Retinal pigment epithelial cell (primary cell): ENCODE measurements around the gene ARHGAP26.

Experiments used
- DNase-seq: peaks from one replicate; pipeline ENCODE4 v3.0.0-alpha.2; 2010; ENCODE audit warnings: low read depth
- H3K4me3 ChIP-seq: 2 replicates; pipeline ENCODE4 v1.5.1; 2011; ENCODE audit warnings: mild to moderate bottlenecking, low read length, control low read depth, moderate library complexity
- CTCF ChIP-seq: conservative IDR thresholded peaks from 2 replicates; pipeline ENCODE4 v1.5.1; 2011; ENCODE audit warnings: low read depth, low read length, control low read depth, inconsistent platforms

The ARHGAP26 gene

DNA sequence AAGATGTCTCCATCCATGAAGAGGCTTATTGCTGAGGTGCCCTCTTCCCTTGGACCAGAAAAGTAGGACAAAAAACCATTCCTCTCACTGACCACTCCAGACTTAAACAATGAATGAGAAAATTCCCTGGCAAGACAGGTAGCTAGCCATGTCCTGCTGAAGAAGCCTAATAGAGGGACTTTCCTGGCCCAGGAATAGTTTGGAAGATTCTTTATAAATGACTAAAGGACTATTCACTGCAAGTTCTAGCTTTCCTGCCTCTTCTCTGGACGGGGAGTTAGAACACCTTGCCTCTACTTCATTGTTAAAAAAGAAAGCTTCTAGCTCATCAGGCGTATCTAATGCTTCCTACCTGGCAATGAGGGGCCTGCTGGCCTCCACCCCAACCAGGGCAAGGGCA is 479.7 kb downstream of the ARHGAP26 start:
- no peak overlapping the region for H3K4me3 ChIP-seq
- no peak for TF ChIP-seq CTCF
- DNase-seq = no peak

DNA sequence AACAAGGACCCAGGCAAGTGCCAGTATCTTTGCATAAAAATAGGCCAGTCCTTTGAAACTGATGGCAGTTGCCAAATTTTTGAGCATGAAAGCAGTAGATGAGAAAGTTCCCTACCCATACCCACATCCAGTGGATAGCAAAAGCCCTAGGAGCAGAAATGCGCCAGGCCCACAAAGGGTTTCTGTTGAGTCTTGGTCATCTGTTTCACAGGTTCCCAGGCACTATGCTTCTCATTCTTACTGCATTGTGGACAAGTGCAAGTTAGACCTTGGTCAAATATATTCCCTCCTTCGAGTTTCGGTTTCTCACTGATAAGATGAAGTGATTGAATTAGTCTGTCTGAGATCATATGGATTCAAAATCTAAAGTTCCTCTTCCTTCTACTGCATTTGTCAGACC is 481.0 kb downstream of the ARHGAP26 start:
- no peak overlapping the region for H3K4me3 ChIP-seq
- no peak for DNase-seq
- TF ChIP-seq CTCF = no peak

DNA sequence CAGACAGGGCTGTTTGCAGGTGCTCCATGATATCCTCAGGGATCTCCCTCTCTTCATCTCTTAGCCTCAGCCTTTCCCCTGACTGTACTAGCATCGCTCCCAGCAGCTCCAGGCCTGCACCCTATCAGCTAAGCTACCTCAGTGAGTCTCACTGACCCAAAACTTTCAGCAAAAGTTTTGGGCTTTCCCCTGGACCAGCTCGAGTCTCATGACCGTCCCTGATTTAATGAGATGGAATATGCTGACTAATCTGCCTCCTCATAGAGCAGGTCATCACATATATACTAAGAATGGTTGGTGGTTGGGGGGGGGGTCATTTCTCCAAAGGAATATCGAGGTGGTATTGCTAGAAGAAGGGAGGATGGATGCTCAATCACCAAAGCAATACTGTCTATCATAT is 481.8 kb downstream of the ARHGAP26 start:
- DNase-seq = no peak
- no peak for TF ChIP-seq CTCF
- no peak overlapping the region for H3K4me3 ChIP-seq

DNA sequence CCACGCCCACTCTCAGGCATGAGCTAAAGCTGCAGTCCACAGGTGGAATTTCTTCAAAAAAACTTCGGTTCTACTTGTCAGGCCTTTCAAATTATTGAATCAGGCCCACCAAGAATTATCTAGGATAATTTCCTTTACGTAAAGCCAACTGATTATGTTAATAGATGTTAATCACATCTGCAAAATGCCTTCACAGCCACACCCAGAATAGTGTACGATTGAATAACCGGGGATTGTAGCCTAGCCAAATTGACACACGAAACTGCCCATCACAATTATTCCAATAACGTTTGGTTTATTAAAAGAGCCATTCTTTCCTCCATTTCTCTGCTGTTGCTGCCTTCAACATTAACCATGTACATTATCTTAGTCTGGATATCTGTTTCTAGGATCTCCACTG is 484.6 kb downstream of the ARHGAP26 start:
- DNase-seq = no peak
- no peak for TF ChIP-seq CTCF
- no peak overlapping the region for H3K4me3 ChIP-seq

DNA sequence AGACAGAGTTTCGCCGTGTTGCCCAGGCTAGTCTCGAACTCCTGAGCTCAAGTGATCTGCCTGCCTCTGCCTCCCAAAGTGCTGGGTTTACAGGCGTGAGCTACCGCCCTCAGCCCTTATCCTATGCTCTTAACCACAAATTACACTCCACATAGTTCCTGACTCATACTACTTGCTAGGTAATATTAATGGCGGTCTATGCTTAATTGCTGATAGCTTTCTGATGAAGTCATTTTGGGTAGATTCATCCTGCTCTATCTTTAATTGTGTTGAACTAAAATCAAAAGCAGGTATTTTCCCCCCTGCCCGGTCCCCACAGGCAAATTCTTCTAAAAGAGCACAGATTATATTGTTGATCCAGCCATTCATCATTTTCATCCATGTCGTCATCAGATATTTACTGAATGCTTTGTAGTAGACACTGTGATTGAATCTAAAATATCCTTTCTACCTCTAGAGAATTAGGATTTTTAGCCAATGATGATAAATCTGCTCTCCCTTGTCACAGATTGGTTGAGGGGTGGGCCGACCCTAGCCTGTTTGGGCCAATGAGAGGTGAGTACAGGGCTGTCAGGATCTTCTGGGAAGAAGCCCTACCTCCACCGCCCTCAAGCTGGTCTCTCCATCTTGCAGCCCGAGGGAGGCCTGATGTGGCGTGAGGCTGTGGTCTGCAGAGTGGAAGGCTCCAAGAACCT is 488.5 kb downstream of the ARHGAP26 start:
- DNase-seq = no peak
- H3K4me3 ChIP-seq = no peak overlapping the region
- no peak for TF ChIP-seq CTCF

- DNase-seq = no peak
- TF ChIP-seq CTCF = no peak
Observed at GRCh38 chr5:143259254-143259605, 489.1 kb downstream of the ARHGAP26 start.

DNA sequence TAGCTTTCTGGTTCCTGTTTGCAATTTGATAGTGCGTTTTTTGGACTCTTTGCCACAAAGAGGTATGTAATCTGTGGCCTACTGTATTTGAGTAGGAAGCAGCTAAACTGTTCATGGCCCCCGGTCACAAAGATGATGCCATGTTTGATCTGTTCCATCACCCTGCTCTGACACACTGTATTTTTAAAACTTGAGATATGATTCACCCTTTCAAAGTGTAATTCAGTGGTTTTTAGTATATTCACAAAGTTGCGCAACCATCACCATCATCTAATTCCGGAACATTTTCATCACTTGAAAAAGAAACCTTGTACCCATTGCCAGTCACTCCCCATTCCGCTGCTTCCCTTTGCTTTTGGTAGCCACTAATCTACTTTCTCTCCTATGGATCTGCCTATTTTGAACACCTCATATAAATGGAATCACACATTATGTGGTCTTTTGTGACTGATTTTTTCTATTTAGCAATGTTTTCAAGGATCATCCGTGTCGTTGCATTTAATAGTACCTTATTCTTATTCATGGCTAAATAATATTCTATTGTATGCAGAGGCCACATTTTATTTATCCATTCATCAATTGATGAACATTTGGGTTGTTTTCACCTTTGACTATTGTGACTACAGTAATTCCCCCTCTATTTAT is 491.7 kb downstream of the ARHGAP26 start:
- no peak overlapping the region for H3K4me3 ChIP-seq
- DNase-seq = no peak

More at GRCh38 chr5:143259254-143259605, 489.1 kb downstream of the ARHGAP26 start:
- no peak overlapping the region for H3K4me3 ChIP-seq

More for the DNA sequence above, 491.7 kb downstream of the ARHGAP26 start:
- no peak for TF ChIP-seq CTCF
